HT1080 (cell line): Measurements from ENCODE around the gene EGFR. TPM values are rescaled to one million over a fixed set of nuclear protein-coding genes. Genes with fewer than 3 reads are reported as not detected.
A peak's percentile ranks its signal among the peaks of the same experiment; 100 is the strongest.

ENCODE experiments used
- DNase-seq: peaks from one replicate; pipeline ENCODE4 v3.0.0-alpha.2; 2015; ENCODE audit warnings: low read depth
- polyA plus RNA-seq, 2 experiments: library from polyadenylated mRNA; depleted of rRNA; stranded (reverse); fragments of >200 nt; gene quantifications; 2 replicates each; pipeline ENCODE4 v1.2.3, GENCODE V29; 2015
- total RNA-seq: library from RNA; depleted of rRNA; stranded (reverse); fragments of >200 nt; shearing (Covaris generic); gene quantifications from 2 replicates; pipeline ENCODE4 v1.2.3, GENCODE V29; 2014; rRNA removed

The EGFR gene
- total RNA-seq: 33.6 and 34.5 TPM in 2 replicates
- polyA plus RNA-seq (2015; cell fraction: cytosol; rRNA removed): 25.1 and 28.9 TPM in 2 replicates
- 74.6 and 75.9 TPM in 2 replicates for polyA plus RNA-seq (2015; cell fraction: nucleus; rRNA removed)

DNA sequence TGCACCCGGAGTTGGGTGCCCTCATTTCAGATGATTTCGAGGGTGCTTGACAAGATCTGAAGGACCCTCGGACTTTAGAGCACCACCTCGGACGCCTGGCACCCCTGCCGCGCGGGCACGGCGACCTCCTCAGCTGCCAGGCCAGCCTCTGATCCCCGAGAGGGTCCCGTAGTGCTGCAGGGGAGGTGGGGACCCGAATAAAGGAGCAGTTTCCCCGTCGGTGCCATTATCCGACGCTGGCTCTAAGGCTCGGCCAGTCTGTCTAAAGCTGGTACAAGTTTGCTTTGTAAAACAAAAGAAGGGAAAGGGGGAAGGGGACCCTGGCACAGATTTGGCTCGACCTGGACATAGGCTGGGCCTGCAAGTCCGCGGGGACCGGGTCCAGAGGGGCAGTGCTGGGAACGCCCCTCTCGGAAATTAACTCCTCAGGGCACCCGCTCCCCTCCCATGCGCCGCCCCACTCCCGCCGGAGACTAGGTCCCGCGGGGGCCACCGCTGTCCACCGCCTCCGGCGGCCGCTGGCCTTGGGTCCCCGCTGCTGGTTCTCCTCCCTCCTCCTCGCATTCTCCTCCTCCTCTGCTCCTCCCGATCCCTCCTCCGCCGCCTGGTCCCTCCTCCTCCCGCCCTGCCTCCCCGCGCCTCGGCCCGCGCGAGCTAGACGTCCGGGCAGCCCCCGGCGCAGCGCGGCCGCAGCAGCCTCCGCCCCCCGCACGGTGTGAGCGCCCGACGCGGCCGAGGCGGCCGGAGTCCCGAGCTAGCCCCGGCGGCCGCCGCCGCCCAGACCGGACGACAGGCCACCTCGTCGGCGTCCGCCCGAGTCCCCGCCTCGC, at the start of gene EGFR:
TSS of gene EGFR (plus strand) at position 657 of the 830 bp plus-strand sequence. CDS start 261 bp downstream, outside the sequence.
- peak; percentile 82 for DNase-seq

- peak; percentile 53 for DNase-seq
Measured at GRCh38 chr7:54969208-54969967, 49.4 kb upstream of the EGFR start.

DNA sequence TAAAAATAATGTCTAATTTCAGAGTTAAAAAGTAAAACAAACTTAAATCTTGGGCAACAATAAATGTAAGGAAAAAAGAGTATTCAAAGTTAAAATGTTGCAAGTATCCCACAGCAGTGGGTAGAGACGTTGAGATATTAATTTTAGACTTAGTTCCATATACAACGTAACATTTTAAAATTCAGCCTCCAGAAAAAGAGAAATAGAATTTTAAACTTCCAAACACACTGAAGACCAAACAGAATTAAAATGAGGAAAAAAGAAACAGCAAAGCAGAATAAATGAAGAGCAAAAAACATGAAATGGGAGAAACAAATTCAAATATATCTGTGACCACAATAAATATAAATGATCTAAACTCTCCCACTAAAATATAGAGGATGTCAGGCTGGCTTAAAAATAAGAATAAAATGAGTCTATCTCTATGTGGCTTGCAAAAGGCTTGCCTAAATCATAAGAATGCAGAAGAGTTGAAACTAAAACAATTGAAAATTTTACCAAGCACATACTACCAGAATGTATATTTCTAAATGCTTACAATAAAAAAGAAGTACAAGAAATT, 46.0 kb upstream of the EGFR start:
- no peak for DNase-seq

- no peak for DNase-seq
Measured at GRCh38 chr7:54978364-54979116, 40.3 kb upstream of the EGFR start.

- no peak for DNase-seq
Measured at GRCh38 chr7:54980521-54980920, 38.3 kb upstream of the EGFR start.

- DNase-seq: no peak
Measured at GRCh38 chr7:54981913-54982312, 36.9 kb upstream of the EGFR start.

GRCh38 chr7:54985426-54986330, 33.1 kb upstream of the EGFR start:
- DNase-seq: peak; percentile 96

GRCh38 chr7:54986716-54987115, 32.1 kb upstream of the EGFR start:
- DNase-seq: no peak

- DNase-seq: no peak
Measured at GRCh38 chr7:54987772-54988171, 31.0 kb upstream of the EGFR start.

DNA sequence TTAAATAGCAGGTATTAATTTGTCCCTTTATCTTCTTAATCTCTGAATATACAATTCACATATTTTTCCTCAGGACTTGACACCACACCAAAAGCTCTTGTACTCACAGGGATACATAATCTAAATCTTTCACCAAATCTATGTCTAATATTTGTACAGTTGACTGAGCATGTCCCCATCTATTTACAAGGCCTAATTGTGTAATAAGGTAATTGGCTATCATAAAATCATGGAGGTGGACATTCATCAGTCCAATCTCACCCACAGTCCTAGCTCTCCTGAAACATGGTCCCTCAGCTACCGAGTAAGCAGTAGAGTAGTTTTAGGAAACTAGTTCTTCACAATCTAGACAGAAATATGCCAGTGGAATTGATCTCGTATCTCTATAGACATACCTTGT, 30.3 kb upstream of the EGFR start:
- DNase-seq: no peak

GRCh38 chr7:54989453-54990225, 29.2 kb upstream of the EGFR start:
- no peak for DNase-seq

DNA sequence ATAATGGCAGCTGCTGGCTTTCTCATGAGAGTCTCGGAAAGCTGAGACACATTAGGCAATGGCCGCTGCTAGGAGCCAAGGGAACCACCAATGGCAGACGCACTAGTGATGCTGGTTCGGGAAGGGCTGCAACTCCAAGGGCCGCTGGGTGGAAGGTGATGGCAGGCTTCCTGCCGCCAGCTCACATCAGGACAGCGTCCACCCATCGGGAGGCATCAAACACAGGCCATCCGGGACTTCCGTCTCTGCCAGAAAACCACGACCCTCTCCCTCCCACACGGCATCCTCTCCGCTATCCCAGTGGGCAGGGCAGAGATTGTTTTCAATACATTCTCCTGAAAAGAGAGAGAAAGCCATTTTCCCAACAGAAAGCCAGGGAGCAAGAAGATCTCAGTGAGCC, 27.5 kb upstream of the EGFR start:
- DNase-seq: no peak

GRCh38 chr7:54992871-54993475, 25.8 kb upstream of the EGFR start:
- DNase-seq: no peak

GRCh38 chr7:54995166-54995565, 23.7 kb upstream of the EGFR start:
- no peak for DNase-seq

GRCh38 chr7:54995610-54996363, 23.0 kb upstream of the EGFR start:
- DNase-seq: peak; percentile 99

DNA sequence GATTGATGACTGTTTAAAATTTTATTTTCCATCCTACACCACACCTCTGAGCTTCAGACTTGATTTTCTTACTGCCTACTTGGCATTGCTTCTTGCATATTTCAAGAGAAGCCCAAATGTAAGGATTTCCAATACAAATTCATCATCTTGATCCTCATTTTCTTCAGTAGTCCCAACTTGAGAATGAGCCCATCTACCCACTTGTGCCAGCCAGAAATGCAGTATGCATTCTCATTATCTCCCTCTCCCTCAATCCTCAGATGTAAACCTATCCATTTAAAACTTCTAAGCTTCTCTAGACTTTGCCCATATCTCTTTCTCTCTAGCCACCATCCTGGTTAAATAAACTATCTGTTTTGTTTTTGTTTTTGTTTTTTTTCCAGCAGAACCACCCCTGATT, 22.4 kb upstream of the EGFR start:
- no peak for DNase-seq

- DNase-seq: no peak
Measured at GRCh38 chr7:55004579-55004978, 14.2 kb upstream of the EGFR start.

GRCh38 chr7:55005241-55005851, 13.5 kb upstream of the EGFR start:
- DNase-seq: no peak
